Left renal pelvis (tissue), 4 donors: ENCODE results near the gene CFAP77. TPM values are rescaled to one million over a fixed set of nuclear protein-coding genes. Genes with fewer than 3 reads are reported as not detected.

ENCODE experiments used
- DNase-seq, 4 donors: peaks; one replicate each; pipeline ENCODE4 v3.0.0-alpha.2; 2013; ENCODE audit warnings: low read depth in 4 of 4, low spot score in 3 of 4
- polyA plus RNA-seq, 4 donors: library from polyadenylated mRNA; unstranded; fragments of 120-200 nt; gene quantifications; one replicate each; pipeline ENCODE4 v1.2.1, GENCODE V29; 2013; ENCODE audit not compliant: insufficient read length in 4 of 4

CFAP77 gene
- polyA plus RNA-seq, 4 donors, result 0.19 to 1.3 (median 1.1) TPM

- peak in 1 of 4 donors; percentile 38 for DNase-seq
These were observed 76.8 kb downstream of the CFAP77 start for GRCh38 chr9:132486706-132487350.

- no peak for DNase-seq
These were observed 77.4 kb downstream of the CFAP77 start for GRCh38 chr9:132487351-132487791.

DNA sequence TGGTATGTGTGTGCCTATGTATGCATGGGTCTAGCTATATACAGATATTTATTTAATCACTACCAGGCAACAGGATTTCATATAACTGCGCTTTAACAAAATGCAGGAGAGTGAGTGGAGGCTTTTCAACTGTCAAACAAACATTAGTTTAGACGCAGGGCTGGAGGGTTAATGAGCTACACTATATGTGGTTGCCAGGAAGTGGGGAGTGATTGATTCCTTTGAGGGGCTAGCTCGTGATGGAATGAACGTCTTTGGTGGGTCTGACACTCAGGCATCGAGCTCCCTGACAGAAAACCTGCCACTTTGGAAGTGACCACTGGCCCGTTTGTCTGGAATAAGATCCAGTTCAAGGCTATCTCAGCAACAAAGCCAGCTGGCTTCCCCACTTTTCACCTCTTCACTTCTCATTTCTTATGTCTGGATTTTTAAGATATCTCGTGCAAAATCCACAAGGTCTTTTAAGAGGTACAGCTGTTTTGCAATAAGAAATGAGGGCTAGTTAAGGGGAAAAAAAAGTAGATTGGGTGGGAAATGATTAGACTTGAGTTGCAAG lies 78.0 kb downstream of the CFAP77 start:
- no peak for DNase-seq

- no peak for DNase-seq
These were observed 78.6 kb downstream of the CFAP77 start for GRCh38 chr9:132488626-132489025.

GRCh38 chr9:132489536-132489935 lies 79.5 kb downstream of the CFAP77 start:
- DNase-seq, result no peak

- DNase-seq, result no peak
These were observed 84.8 kb downstream of the CFAP77 start for GRCh38 chr9:132494857-132495256.

GRCh38 chr9:132497731-132498130 lies 87.7 kb downstream of the CFAP77 start:
- DNase-seq, result no peak

DNA sequence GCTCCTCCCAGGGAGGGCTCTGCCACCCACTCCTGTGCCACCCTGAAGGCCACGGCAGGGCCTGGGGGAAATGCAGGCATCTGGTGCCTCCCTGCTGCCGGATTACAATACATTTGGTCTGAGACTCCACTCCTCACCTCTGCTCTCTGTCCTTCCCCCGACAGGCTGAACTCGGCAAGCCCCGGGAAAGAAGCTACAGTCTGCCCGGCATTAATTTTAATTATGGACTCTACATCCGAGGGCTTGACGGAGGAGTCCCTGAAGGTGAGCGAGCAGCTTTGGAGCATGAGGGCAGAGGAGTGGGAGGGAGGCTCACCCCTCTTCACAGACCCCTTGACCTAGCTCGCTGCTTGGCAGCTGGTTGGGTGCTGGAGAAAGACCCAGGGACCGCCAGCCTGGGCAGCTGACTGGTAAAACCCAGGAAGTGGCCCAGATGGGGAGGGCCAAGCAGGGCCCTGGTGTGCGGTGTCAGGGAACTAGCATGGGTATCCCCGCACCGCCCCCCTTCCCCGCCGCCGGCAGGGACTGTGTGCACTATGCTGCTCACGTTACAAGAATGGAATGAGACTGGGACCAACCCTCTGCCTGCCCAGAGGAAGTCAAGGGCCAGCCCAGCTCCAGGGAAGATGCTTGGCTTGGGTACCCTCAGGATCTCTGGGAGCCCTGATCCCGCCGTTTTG lies 88.7 kb downstream of the CFAP77 start:
- DNase-seq, result no peak

GRCh38 chr9:132499251-132499650 lies 89.2 kb downstream of the CFAP77 start:
- no peak for DNase-seq

GRCh38 chr9:132500193-132500592 lies 90.2 kb downstream of the CFAP77 start:
- no peak for DNase-seq

DNA sequence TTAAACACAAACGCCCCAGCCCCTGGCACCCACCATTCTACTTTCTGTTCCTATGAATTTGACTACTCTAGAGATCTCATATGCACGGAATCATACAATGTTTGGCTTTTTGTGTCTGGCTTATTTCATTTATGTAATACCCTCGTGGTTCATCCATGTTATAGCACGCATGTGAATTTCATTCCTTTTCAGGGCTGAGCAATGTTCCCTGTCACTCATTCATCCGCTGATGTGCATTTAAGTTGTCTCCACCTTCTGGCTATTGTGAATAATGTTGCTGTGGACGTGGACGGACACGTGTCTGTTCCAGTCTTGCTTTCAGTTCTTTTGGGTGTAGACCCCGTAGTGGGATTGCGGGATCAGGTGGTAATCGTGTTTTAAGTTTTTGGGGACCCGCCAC lies 92.5 kb downstream of the CFAP77 start:
- DNase-seq, result no peak

DNA sequence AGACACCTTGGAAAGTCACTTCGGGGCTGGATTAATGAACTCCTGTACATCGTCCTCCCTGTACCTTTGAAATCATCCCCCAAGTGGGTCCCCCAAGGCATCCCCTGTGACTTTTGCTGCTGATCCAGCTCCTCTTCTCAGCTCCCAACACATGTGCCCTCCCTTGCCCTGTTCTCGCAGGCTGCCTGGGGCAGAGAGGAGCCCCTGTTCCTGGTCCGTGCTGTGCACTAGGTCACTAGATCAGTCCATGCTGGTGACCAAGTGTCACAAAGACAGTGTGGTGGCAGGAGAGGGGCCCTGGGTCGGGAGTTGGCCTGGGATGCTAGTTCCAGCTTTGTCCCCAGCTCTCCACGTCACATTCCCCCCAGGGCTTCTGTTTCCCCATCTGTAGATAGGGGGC lies 93.1 kb downstream of the CFAP77 start:
- no peak for DNase-seq

DNA sequence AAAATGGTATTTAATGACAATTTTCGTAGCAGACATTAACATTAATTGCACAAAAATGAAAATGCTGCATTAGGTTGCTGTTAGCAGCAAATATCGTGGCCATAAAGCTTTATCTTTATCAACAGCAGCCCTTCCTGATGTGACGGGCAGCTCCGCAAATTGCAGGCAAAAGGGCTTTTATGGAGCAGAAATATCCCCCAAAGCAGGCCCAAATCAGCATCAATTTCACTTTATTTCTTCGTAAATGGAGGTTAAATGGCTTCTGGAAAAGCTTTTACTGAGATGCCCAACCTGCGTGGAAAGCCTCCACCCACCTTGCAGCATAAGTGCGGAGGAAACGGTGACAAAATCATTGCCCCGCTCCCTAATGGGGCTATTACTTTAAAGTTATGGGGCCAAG lies 94.5 kb downstream of the CFAP77 start:
- DNase-seq, result no peak

GRCh38 chr9:132505991-132506655 lies 96.1 kb downstream of the CFAP77 start:
- DNase-seq, result no peak

DNA sequence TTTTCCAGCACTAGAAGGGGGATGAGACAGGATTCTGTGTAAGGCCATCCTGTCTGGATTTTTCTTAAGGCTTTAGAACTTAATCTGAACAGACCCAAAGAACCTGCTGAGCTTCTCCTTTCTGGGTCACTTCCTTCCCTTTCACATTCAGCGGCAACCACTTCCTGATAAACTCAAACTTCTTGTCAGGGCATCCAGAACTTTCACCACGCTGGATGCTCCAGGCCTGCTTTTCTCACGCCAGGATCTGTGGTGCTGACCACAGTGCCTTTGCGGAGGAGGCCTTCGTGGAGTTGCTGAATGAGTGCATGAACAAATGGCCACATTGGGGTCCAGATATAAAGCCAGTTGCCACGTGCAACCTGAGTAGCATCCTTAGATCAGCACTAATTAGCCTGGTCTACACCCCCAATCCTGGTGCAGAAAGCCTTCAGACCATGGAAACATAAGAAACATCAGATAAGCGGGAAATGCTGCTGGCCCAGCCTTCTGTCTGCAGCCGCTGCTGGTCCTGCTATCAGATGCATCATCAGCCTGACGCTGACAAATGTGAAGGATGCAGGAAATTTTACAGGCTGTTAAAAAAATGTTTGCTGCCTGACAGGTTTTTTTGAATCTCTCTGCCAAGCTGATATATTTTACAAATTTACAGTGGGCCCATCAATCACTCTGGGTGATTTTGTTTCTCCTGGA lies 97.1 kb downstream of the CFAP77 start:
- DNase-seq, result no peak

DNA sequence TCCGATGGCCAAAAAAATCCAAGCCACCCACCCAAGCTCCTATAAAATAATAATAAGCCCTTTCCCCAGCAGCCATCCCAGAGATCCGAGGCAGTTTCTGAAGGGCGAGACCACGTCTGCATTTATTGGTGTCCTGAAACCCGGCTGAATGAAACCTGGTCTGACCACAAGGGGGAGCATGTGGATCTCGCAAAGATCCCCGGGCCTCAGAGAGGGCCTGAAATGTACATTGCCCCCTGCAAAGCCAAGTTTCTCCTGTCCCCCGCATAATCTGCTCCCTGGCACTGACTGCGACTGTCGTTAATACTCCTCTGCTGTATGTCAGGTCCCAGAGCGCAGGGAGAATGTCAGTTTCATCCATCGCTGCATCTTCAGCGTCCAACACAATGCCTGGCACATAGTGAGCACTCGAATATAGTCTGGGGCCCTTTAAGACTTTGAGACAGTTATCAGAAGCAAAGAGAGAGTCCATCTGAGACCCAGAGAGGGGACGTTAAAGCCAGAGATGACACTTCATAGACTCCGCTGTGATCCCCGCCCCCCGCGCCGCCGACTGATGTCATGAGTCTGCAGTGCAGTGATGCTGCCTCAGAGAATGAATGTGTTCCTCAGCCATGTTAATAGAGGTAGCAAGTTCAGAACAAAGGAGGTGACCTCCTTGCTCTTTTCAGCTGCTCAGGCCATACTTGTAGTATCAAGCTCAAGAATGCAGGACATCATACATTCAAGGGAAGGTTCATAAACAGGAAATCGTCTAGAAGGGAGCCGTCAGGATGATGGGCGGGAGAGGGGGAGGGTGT lies 97.9 kb downstream of the CFAP77 start:
- peak in 1 of 4 donors; percentile 54 for DNase-seq

DNA sequence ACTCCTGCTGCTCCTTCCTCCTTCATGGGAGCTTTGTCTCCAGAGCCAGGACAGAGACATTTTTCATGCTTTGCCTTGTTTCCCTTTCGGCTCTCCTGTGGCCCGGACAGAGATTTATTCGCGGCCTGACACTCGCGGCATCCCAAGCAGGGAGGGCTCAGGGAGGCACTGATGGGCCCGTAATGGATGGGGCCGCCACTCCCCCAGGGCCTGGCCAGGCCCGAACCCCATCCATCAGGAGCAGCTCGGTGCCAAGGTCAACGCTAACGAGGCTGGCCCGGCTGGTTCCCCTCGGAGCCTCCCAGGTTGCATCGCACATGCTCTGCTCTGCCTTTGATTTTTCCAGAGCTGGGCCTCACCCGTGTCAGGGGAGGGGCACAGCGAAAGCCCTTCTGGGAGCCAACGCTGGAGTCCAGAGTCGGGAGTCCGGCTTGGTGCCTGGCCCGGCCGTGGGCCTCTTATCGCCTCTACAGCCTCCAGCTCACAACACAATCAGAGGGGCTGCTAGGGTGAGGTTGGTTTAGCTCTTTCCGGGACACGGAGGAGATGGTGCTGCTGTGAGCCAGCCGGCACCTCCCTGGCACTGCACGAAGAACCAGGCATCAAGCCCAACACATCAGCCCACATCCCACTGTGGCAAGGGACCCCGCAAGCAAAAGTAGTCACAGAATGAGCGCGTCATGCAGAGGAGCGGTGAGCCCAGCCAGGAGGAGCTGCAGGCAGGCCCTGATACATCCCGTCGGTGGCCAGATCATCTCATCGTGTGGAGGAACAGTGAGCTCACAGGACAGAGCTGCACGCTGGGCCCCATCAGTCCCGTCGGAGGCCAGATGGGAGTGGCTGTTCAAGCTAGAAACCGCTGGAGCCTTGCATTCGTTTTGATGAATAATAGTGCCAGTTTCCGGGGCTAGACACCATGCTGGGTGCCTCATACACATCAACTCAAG lies 100.2 kb downstream of the CFAP77 start:
- DNase-seq, result no peak

GRCh38 chr9:132511191-132511999 lies 101.4 kb downstream of the CFAP77 start:
- no peak for DNase-seq
